Stimulated activated CD8-positive, alpha-beta memory T cell treated with anti-CD3 and anti-CD28 coated beads, Interleukin-12 subunit alpha, Interleukin-12 subunit beta, amount 100 ng/mL, for 24 hours (primary cell): ENCODE measurements around the gene SYTL3.
"Not testable (repeated sequence)": the region's sequence is repeated elsewhere in the genome, so short reads cannot be mapped to it uniquely, and the experiment has no call there.

Experiments
- DNase-seq: peaks from one replicate; pipeline ENCODE4 v3.0.0-alpha.2; 2020; ENCODE audit errors: extremely low read depth

SYTL3 gene

GRCh38 chr6:158773581-158774449, 124.0 kb downstream of the SYTL3 start:
- DNase-seq = no peak

GRCh38 chr6:158774717-158775449, 125.0 kb downstream of the SYTL3 start:
- DNase-seq = no peak

- no peak for DNase-seq
Measured at GRCh38 chr6:158775832-158776231, 126.0 kb downstream of the SYTL3 start.

- DNase-seq = no peak
Measured at GRCh38 chr6:158776737-158777136, 126.9 kb downstream of the SYTL3 start.

- no peak for DNase-seq
Measured at GRCh38 chr6:158777510-158777909, 127.7 kb downstream of the SYTL3 start.

- no peak for DNase-seq
Measured at GRCh38 chr6:158778005-158778527, 128.2 kb downstream of the SYTL3 start.

GRCh38 chr6:158780246-158780884, 130.5 kb downstream of the SYTL3 start:
- DNase-seq = no peak

GRCh38 chr6:158780988-158781691, 131.3 kb downstream of the SYTL3 start:
- no peak for DNase-seq

GRCh38 chr6:158781692-158782373, 132.0 kb downstream of the SYTL3 start:
- no peak for DNase-seq

GRCh38 chr6:158782432-158783166, 132.7 kb downstream of the SYTL3 start:
- DNase-seq = no peak

GRCh38 chr6:158783167-158783450, 133.3 kb downstream of the SYTL3 start:
- no peak for DNase-seq

- no peak for DNase-seq
Measured at GRCh38 chr6:158783851-158784250, 134.0 kb downstream of the SYTL3 start.

GRCh38 chr6:158784505-158784904, 134.7 kb downstream of the SYTL3 start:
- DNase-seq = no peak

GRCh38 chr6:158785036-158785435, 135.2 kb downstream of the SYTL3 start:
- no peak for DNase-seq

- no peak for DNase-seq
Measured at GRCh38 chr6:158786645-158787304, 136.9 kb downstream of the SYTL3 start.

- DNase-seq = no peak
Measured at GRCh38 chr6:158787395-158787794, 137.5 kb downstream of the SYTL3 start.

- no peak for DNase-seq
Measured at GRCh38 chr6:158789115-158789917, 139.5 kb downstream of the SYTL3 start.

- no peak for DNase-seq
Measured at GRCh38 chr6:158791274-158791855, 141.5 kb downstream of the SYTL3 start.

GRCh38 chr6:158792505-158792904, 142.7 kb downstream of the SYTL3 start:
- not testable (repeated sequence) for DNase-seq
